IPS DF 4.7 (cell line): ENCODE results near the gene MTX1.
"Not testable (repeated sequence)": the region's sequence is repeated elsewhere in the genome, so short reads cannot be mapped to it uniquely, and the experiment has no call there.

ENCODE experiments used
- DNase-seq: peaks from one replicate; pipeline ENCODE4 v3.0.0-alpha.2; 2013; ENCODE audit warnings: low spot score; ENCODE audit errors: extremely low read depth

The MTX1 gene

GRCh38 chr1:155188268-155188667 lies 20.2 kb upstream of the MTX1 start:
- DNase-seq = no peak

GRCh38 chr1:155189926-155190325 lies 18.6 kb upstream of the MTX1 start:
- not testable (repeated sequence) for DNase-seq

GRCh38 chr1:155191904-155192303 lies 16.6 kb upstream of the MTX1 start:
- no peak for DNase-seq

GRCh38 chr1:155192346-155193274 lies 15.9 kb upstream of the MTX1 start:
- DNase-seq = no peak

- DNase-seq = no peak
Measured at GRCh38 chr1:155193275-155193990, 15.1 kb upstream of the MTX1 start.

- DNase-seq = not testable (repeated sequence)
Measured at GRCh38 chr1:155193991-155194240, 14.6 kb upstream of the MTX1 start.

- DNase-seq = no peak
Measured at GRCh38 chr1:155195201-155196102, 13.0 kb upstream of the MTX1 start.

GRCh38 chr1:155196103-155196892 lies 12.2 kb upstream of the MTX1 start:
- no peak for DNase-seq

GRCh38 chr1:155196893-155197638 lies 11.4 kb upstream of the MTX1 start:
- DNase-seq = no peak

- no peak for DNase-seq
Measured at GRCh38 chr1:155197901-155198546, 10.5 kb upstream of the MTX1 start.

- DNase-seq = no peak
Measured at GRCh38 chr1:155198547-155198906, 10.0 kb upstream of the MTX1 start.

- DNase-seq = no peak
Measured at GRCh38 chr1:155199792-155200191, 8.7 kb upstream of the MTX1 start.

GRCh38 chr1:155200920-155201319 lies 7.6 kb upstream of the MTX1 start:
- no peak for DNase-seq

- DNase-seq = no peak
Measured at GRCh38 chr1:155202198-155202597, 6.3 kb upstream of the MTX1 start.

GRCh38 chr1:155202731-155203515 lies 5.6 kb upstream of the MTX1 start:
- DNase-seq = no peak

GRCh38 chr1:155205035-155205434 lies 3.5 kb upstream of the MTX1 start:
- no peak for DNase-seq

- DNase-seq = no peak
Measured at GRCh38 chr1:155205969-155206593, 2.4 kb upstream of the MTX1 start.
